Tibial nerve (tissue), 3 donors: Measurements from ENCODE around the gene ADRA2B.

Source experiments
- CTCF ChIP-seq, 5 experiments: fragments of 200-600 bp in 3 of 5; fragments of 450-650 bp in 2 of 5; sonication (generic) in 3 of 5; IDR thresholded peaks; one replicate each; pipeline ENCODE4 v1.5.1; 2016 to 2019; ENCODE audit warnings: antibody characterized with exemption in 5 of 5, mild to moderate bottlenecking in 3 of 5, moderate library complexity in 2 of 5
- POLR2A ChIP-seq, 2 donors: fragments of 450-650 bp; IDR thresholded peaks; one replicate each; pipeline ENCODE4 v1.6.1; 2017; ENCODE audit warnings: antibody characterized with exemption in 2 of 2, mild to moderate bottlenecking in 2 of 2, moderate library complexity in 2 of 2

DNA sequence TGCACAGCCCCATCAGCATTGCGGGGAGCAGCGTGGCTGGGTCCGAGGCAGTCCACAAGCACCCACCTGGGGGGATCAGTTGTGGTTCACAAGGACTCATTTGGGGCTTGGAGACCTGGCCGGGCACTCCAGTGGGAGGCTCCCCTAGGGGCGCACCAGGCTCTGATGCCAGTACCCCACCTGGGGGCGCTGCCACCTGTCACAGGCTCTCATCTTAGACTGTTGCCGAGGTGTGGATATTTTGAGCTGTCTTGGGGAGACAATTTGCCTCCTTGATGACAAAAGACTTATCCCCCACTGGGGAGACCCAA, 3.0 kb downstream of the ADRA2B start:
- TF ChIP-seq CTCF (IDR thresholded peaks at IDR 0.05) (no peak), POLR2A (IDR thresholded peaks at IDR 0.05) (no peak)
